ENCODE results near the gene PTGFRN. TPM values are rescaled to one million over a fixed set of nuclear protein-coding genes. Genes with fewer than 3 reads are reported as not detected.

The PTGFRN gene
- total RNA-seq, 2 experiments from 2014 or later: 7.0 to 8.4 TPM

GRCh38 chr1:116910379-116911187, 867 bp downstream of the PTGFRN start:
- ChIA-PET CTCF (interaction anchor here (1.1 to 1.9 kb wide), 2 partner anchors 8 to 336 kb away, joined by 4 to 6 read pairs; no protein-coding TSS in a partner anchor), POLR2A (interaction anchor here (0.6 kb wide), 1 partner anchor 313 kb away, joined by 3 read pairs; no protein-coding TSS in a partner anchor)
- H3K27me3 Mint-ChIP-seq: peaks cover 3% of the 10 kb centered on the region
- intact Hi-C loops (cut with micrococcal nuclease): loop anchor here (5.0 kb wide), 1 partner anchor 52 kb away; no protein-coding TSS in a partner anchor
- peaks cover 8% of the 10 kb centered on the region for H3K4me1 Mint-ChIP-seq (ENCODE audit: low read depth)
- TF ChIP-seq CTCF (IDR thresholded peaks at IDR 0.05): no peak
- no peak overlapping the region for H3K4me3 Mint-ChIP-seq
- ATAC-seq: peak; percentile 70
- H3K27ac Mint-ChIP-seq: no peak overlapping the region
- H3K9me3 Mint-ChIP-seq: no peaks in the 10 kb centered on the region
- no peaks in the 10 kb centered on the region for H3K36me3 Mint-ChIP-seq (ENCODE audit: low read depth)
- DNase-seq: peak; percentile 60

- no peak for TF ChIP-seq CTCF (IDR thresholded peaks at IDR 0.05)
- no peak for ATAC-seq
- no peak overlapping the region for H3K27ac Mint-ChIP-seq
- no peaks in the 10 kb centered on the region for H3K9me3 Mint-ChIP-seq
- H3K27me3 Mint-ChIP-seq: peaks cover 3% of the 10 kb centered on the region
- intact Hi-C loops (cut with micrococcal nuclease): loop anchor here (5.0 kb wide), 1 partner anchor 51 kb away; no protein-coding TSS in a partner anchor
- peaks cover 8% of the 10 kb centered on the region for H3K4me1 Mint-ChIP-seq (ENCODE audit: low read depth)
- no peak for DNase-seq
- ChIA-PET POLR2A (interaction anchor here (0.6 kb wide), 1 partner anchor 313 kb away, joined by 3 read pairs; no protein-coding TSS in a partner anchor), CTCF (interaction anchor here (1.1 to 1.9 kb wide), 2 partner anchors 9 to 336 kb away, joined by 4 to 6 read pairs; no protein-coding TSS in a partner anchor)
- H3K4me3 Mint-ChIP-seq: no peak overlapping the region
- no peaks in the 10 kb centered on the region for H3K36me3 Mint-ChIP-seq (ENCODE audit: low read depth)
These were observed 1.5 kb downstream of the PTGFRN start for GRCh38 chr1:116911188-116911553.

- Mint-ChIP-seq H3K27ac (no peak overlapping the region), H3K4me1 (ENCODE audit: low read depth) (peaks cover 8% of the 10 kb centered on the region), H3K9me3 (no peaks in the 10 kb centered on the region), H3K36me3 (ENCODE audit: low read depth) (no peaks in the 10 kb centered on the region), H3K4me3 (no peak overlapping the region), H3K27me3 (peaks cover 3% of the 10 kb centered on the region)
- POLR2A ChIA-PET: interaction anchor here (0.7 to 0.9 kb wide), 2 partner anchors 8 to 174 kb away, joined by 3 read pairs; no protein-coding TSS in a partner anchor
- DNase-seq (no peak), ATAC-seq (no peak)
- no peak for TF ChIP-seq CTCF (IDR thresholded peaks at IDR 0.05)
- CTCF ChIA-PET: interaction anchor here (1.1 to 1.9 kb wide), 2 partner anchors 10 to 337 kb away, joined by 4 to 6 read pairs; no protein-coding TSS in a partner anchor
- intact Hi-C loops (cut with micrococcal nuclease): loop anchor here (5.0 kb wide), 1 partner anchor 50 kb away; no protein-coding TSS in a partner anchor
These were observed 2.2 kb downstream of the PTGFRN start for GRCh38 chr1:116911779-116912469.

- DNase-seq (no peak), ATAC-seq (no peak)
- Mint-ChIP-seq H3K27ac (no peak overlapping the region), H3K4me1 (ENCODE audit: low read depth) (peaks cover 8% of the 10 kb centered on the region), H3K36me3 (ENCODE audit: low read depth) (no peaks in the 10 kb centered on the region), H3K27me3 (peaks cover 3% of the 10 kb centered on the region), H3K4me3 (no peak overlapping the region), H3K9me3 (no peaks in the 10 kb centered on the region)
- TF ChIP-seq CTCF (IDR thresholded peaks at IDR 0.05): no peak
- intact Hi-C loops (cut with micrococcal nuclease): loop anchor here (5.0 kb wide), 1 partner anchor 49 kb away; no protein-coding TSS in a partner anchor
- ChIA-PET CTCF (no interaction called here), POLR2A (no interaction called here)
These were observed 3.1 kb downstream of the PTGFRN start for GRCh38 chr1:116912846-116913245.

Data from activated CD8-positive, alpha-beta T cell treated with anti-CD3 and anti-CD28 coated beads for 36 hours (primary cell).